CD4-positive, CD25-positive, alpha-beta regulatory T cell (primary cell): ENCODE measurements around the gene LIPC. TPM values are rescaled to one million over a fixed set of nuclear protein-coding genes. Genes with fewer than 3 reads are reported as not detected.

Experiments used
- ATAC-seq, 2 donors: fragments of 150-1000 bp; cut with Tn5 transposase; one replicate each; pipeline ENCODE4 v1.10.0; 2021; ENCODE audit warnings: low read depth in 2 of 2, moderate number of reproducible peaks in 2 of 2, moderate library complexity in 1 of 2
- DNase-seq, 3 donors: peaks; one replicate each; pipeline versions ENCODE4 v3.0.0 to v3.0.0-alpha.2; 2012 to 2022; ENCODE audit warnings: mixed read lengths in 1 of 3
- H3K27ac ChIP-seq: one replicate; pipeline ENCODE4 v1.7.0; 2013; ENCODE audit warnings: mild to moderate bottlenecking, low read length; ENCODE audit not compliant: insufficient read depth, poor library complexity, severe bottlenecking
- H3K27me3 ChIP-seq: one replicate; pipeline ENCODE4 v1.7.0; 2013; ENCODE audit warnings: low read length; ENCODE audit not compliant: control insufficient read depth, insufficient read depth
- H3K36me3 ChIP-seq: one replicate; pipeline ENCODE4 v1.7.0; 2013; ENCODE audit warnings: mild to moderate bottlenecking, low read length, moderate library complexity; ENCODE audit not compliant: control insufficient read depth, insufficient read depth
- H3K4me1 ChIP-seq: 2 replicates; pipeline ENCODE4 v1.7.0; 2013; ENCODE audit warnings: mild to moderate bottlenecking, low read length; ENCODE audit not compliant: insufficient read depth, control insufficient read depth, poor library complexity, severe bottlenecking
- H3K4me3 ChIP-seq: one replicate; pipeline ENCODE4 v1.7.0; 2013; ENCODE audit warnings: low read depth, mild to moderate bottlenecking, low read length, moderate library complexity
- H3K9me3 ChIP-seq, 2 experiments: 1 replicate in 1 of 2; 2 replicates in 1 of 2; pipeline ENCODE4 v1.7.0; 2013; ENCODE audit warnings: low read length in 2 of 2, mild to moderate bottlenecking in 1 of 2, moderate library complexity in 1 of 2; ENCODE audit not compliant: control insufficient read depth in 2 of 2
- H3K27ac Mint-ChIP-seq, 3 donors: one replicate each; pipeline ENCODE4 v1.8.0; 2020 to 2022; ENCODE audit warnings: mild to moderate bottlenecking in 3 of 3, mixed read lengths in 3 of 3, moderate library complexity in 2 of 3
- H3K27me3 Mint-ChIP-seq: one replicate; pipeline ENCODE4 v1.8.0; 2022; ENCODE audit warnings: mild to moderate bottlenecking, mixed read lengths
- H3K36me3 Mint-ChIP-seq: one replicate; pipeline ENCODE4 v1.8.0; 2020; ENCODE audit warnings: mixed read lengths
- H3K4me1 Mint-ChIP-seq, 4 donors: one replicate each; pipeline ENCODE4 v1.8.0; 2020 to 2022; ENCODE audit warnings: mixed read lengths in 4 of 4, mild to moderate bottlenecking in 1 of 4
- H3K4me3 Mint-ChIP-seq, 4 donors: one replicate each; pipeline ENCODE4 v1.8.0; 2020 to 2022; ENCODE audit warnings: mild to moderate bottlenecking in 4 of 4, mixed read lengths in 4 of 4, moderate library complexity in 3 of 4
- H3K9me3 Mint-ChIP-seq, 7 donors: one replicate each; pipeline ENCODE4 v1.8.0; 2020 to 2022; ENCODE audit warnings: mixed read lengths in 7 of 7, mild to moderate bottlenecking in 3 of 7, moderate library complexity in 2 of 7
- polyA plus RNA-seq, 4 donors: library from polyadenylated mRNA; unstranded; fragments of 300-500 nt; fragmentation: Illumina TruSeq; gene quantifications; one replicate each; pipeline ENCODE4 v1.2.3, GENCODE V29; 2021
- total RNA-seq: library from RNA; stranded (reverse); gene quantifications from one replicate; pipeline ENCODE4 v1.2.3, GENCODE V29; 2022

The LIPC gene
- total and polyA plus RNA-seq, 5 donors from 2014 or later = 0.54 to 1.7 (median 1.6) TPM

DNA sequence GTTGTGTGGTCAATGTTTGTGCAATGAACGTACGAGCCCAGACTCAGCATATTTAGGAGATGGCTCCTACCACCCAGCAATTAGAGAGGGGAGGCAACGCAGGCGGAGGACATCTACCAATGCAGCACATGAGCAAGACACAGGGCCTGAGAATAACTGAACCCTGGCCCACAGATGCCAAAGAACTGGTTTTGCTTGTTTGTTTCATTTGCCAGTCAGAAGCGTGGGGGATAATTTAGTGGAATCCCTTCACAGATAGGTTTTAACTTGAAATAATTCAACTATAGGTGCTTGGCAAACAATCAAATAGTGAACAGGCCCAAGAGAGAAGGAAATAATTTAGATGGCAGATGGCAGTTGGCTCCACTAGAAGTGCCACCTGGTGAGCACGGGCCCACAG is 54.8 kb downstream of the LIPC start:
- Histone ChIP-seq H3K4me1 (peaks cover 37% of the 10 kb centered on the region), H3K4me3 (no peak overlapping the region), H3K36me3 (no peaks in the 10 kb centered on the region), H3K27ac (no peak overlapping the region), H3K27me3 (no peaks in the 10 kb centered on the region), H3K9me3 (peaks cover 0 to 7% of the 10 kb centered on the region in 2 experiments)
- Mint-ChIP-seq H3K9me3 (peaks cover 0 to 6% (median 3%) of the 10 kb centered on the region in 7 donors), H3K4me3 (peak overlapping the region in 1 of 4 donors; percentile 51), H3K4me1 (peaks cover 11 to 52% (median 29%) of the 10 kb centered on the region in 4 donors), H3K27ac (peak overlapping the region; percentile 81 to 95 (median 86)), H3K36me3 (no peaks in the 10 kb centered on the region), H3K27me3 (no peaks in the 10 kb centered on the region)
- DNase-seq (no peak), ATAC-seq (no peak)

DNA sequence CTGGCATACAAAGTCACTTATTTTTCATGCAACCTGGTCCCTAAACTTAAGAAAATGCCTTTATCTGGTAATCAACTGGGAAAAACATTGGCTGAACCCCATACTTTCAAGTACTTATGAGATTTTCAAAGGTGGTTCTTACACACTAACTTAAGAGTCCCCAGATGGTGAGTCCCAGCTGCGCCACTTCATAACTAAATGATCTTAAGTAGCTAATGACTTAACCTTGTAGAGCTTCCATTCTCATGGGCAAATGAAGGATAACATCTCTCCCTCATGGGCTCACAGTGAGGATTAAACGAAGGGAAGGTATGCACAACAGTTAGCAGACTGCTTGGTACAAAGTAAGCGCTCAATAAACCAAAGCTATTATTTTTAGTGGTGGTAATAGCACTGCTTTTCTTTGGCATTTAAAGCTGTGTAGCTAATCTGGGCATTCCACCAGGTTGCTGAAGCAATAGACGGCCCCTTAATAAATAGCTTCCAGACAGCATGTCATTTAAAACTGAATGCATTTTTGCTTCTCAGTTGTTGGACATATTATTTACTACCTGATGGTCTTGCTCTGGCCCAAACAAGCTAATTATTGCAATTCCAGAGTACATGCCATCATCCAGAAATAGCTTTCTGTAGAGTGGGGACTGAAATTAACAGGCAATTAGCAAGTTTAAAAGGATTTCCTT is 55.4 kb downstream of the LIPC start:
- Histone ChIP-seq H3K4me3 (no peak overlapping the region), H3K9me3 (peaks cover 0 to 7% of the 10 kb centered on the region in 2 experiments), H3K36me3 (no peaks in the 10 kb centered on the region), H3K27ac (no peak overlapping the region), H3K27me3 (no peaks in the 10 kb centered on the region), H3K4me1 (peaks cover 41% of the 10 kb centered on the region)
- no peaks in the 10 kb centered on the region for H3K27me3 Mint-ChIP-seq
- DNase-seq = no peak
- H3K4me3 Mint-ChIP-seq = peak overlapping the region in 1 of 4 donors; percentile 8
- H3K36me3 Mint-ChIP-seq = no peaks in the 10 kb centered on the region
- peaks cover 11 to 52% (median 29%) of the 10 kb centered on the region in 4 donors for H3K4me1 Mint-ChIP-seq
- H3K27ac Mint-ChIP-seq = peak overlapping the region in 1 of 3 donors; percentile 86
- ATAC-seq = no peak
- H3K9me3 Mint-ChIP-seq = peaks cover 0 to 6% (median 3%) of the 10 kb centered on the region in 7 donors

DNA sequence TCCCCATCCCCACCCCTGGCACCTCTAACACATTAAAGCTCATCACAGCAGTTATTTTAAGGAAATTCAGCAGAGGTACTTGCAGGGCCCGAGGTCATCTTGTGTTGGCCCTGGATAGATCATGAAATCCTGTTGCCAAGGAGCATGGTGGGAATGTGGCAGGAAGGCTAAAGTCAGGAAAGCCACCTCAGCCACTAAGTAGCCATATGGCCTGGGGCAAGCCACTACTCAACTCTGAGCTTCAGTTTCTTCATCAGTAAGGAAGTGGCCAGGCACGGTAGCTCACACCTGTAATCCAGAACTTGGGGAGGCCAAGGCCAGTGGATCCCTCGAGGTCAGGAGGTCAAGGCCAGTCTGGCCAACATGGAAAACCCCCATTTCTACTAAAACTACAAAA is 55.9 kb downstream of the LIPC start:
- Histone ChIP-seq H3K27me3 (no peaks in the 10 kb centered on the region), H3K36me3 (no peaks in the 10 kb centered on the region), H3K9me3 (peaks cover 0 to 7% of the 10 kb centered on the region in 2 experiments), H3K4me3 (no peak overlapping the region), H3K27ac (no peak overlapping the region), H3K4me1 (peaks cover 41% of the 10 kb centered on the region)
- H3K36me3 Mint-ChIP-seq = no peaks in the 10 kb centered on the region
- no peak overlapping the region for H3K27ac Mint-ChIP-seq
- H3K27me3 Mint-ChIP-seq = no peaks in the 10 kb centered on the region
- H3K4me1 Mint-ChIP-seq = peaks cover 11 to 52% (median 29%) of the 10 kb centered on the region in 4 donors
- no peak for ATAC-seq
- DNase-seq = no peak
- peaks cover 0 to 6% (median 3%) of the 10 kb centered on the region in 7 donors for H3K9me3 Mint-ChIP-seq
- peak overlapping the region in 1 of 4 donors; percentile 8 for H3K4me3 Mint-ChIP-seq

DNA sequence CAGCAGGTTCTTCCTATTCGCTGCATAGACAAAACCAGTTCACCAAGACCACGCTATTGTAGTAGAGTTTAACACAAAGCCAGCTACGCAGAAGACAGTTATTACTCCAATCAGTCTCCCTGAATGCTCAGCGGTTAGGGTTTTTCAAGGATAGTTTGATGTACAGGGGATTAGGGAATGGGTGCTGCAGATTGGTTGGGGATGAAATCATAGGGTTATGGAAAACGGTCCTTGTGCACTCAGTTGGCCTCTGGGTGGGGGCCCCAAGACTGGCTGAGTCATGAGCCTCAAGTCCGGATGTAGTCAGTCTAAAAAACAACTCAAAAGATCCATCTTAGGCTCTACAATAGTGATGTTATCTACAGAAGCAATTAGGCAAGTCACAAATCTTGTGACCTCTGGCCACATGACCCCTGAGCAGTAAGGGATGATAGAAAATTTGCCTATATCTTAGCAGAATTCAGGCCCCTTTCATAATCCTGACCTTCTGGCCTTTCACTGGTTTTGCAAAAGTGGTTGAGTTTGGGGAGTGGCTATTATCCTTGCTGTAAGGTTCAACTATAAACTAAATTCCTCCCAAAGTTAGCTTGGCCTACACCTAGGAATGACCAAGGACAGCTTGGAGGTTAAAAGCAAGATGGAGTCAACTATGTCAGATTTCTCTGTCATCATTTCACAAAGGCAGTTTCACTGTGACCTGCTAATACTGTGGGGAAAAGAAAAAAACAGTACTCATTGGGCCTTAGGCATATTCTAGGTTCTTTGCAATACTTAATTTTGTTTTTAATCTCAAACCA is 57.7 kb downstream of the LIPC start:
- peaks cover 10 to 40% (median 20%) of the 10 kb centered on the region in 4 donors for H3K4me1 Mint-ChIP-seq
- Histone ChIP-seq H3K9me3 (peaks cover 0 to 7% of the 10 kb centered on the region in 2 experiments), H3K36me3 (no peaks in the 10 kb centered on the region), H3K4me1 (peaks cover 31% of the 10 kb centered on the region), H3K27ac (no peak overlapping the region), H3K27me3 (no peaks in the 10 kb centered on the region), H3K4me3 (no peak overlapping the region)
- ATAC-seq (no peak), DNase-seq (peak in 1 of 3 donors; percentile 30)
- H3K27me3 Mint-ChIP-seq = no peaks in the 10 kb centered on the region
- peak overlapping the region in 1 of 4 donors; percentile 33 for H3K4me3 Mint-ChIP-seq
- H3K36me3 Mint-ChIP-seq = peaks cover 3% of the 10 kb centered on the region
- H3K9me3 Mint-ChIP-seq = peaks cover 0 to 6% (median 3%) of the 10 kb centered on the region in 7 donors
- no peak overlapping the region for H3K27ac Mint-ChIP-seq

DNA sequence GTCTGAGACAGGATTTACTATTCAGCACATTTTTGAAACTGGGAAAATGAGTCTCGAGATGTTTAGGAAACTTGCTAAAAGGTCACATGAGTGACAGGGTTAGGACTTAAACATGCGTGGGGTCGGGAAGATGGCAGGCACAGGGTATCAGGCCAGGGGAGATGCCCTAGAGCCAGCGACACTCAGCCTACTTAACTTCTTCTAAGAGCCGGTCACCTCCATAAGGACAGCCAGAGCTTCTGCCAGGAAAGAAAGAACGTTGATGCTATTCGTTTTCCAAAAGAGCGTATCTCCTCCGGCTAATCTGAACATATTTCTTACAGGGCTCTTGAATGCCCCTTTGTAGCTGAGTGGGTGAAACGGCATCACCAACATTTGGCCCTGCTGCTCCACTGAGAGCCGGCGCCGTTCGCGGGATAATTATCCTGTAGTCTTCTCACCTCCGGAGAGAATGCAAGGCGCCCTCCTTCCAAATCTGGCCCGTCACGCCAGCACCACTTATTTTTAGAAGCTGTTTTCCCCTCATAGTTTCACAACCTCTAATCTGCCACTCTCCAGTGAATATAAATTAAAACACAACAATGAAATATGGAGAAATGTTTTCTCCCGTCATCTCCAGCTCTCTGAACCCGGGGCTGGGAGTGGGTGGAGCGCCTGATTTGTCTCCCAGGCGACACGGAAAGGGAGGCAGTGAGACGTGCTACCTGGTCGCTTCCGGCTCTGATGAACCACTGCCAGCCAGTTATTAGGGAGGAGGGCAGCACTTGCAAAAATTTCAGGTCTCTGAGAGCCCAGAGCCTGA is 58.5 kb downstream of the LIPC start:
- no peak overlapping the region for H3K27ac ChIP-seq
- H3K4me3 ChIP-seq = no peak overlapping the region
- DNase-seq (no peak), ATAC-seq (no peak)
- no peak overlapping the region for H3K4me3 Mint-ChIP-seq
- peaks cover 0 to 6% (median 1%) of the 10 kb centered on the region in 7 donors for H3K9me3 Mint-ChIP-seq
- peaks cover 0 to 7% of the 10 kb centered on the region in 2 experiments for H3K9me3 ChIP-seq
- peaks cover 3% of the 10 kb centered on the region for H3K36me3 Mint-ChIP-seq
- H3K4me1 ChIP-seq = peaks cover 23% of the 10 kb centered on the region
- no peaks in the 10 kb centered on the region for H3K27me3 ChIP-seq
- H3K27me3 Mint-ChIP-seq = no peaks in the 10 kb centered on the region
- peaks cover 4 to 39% (median 13%) of the 10 kb centered on the region in 4 donors for H3K4me1 Mint-ChIP-seq
- H3K27ac Mint-ChIP-seq = no peak overlapping the region
- H3K36me3 ChIP-seq = no peaks in the 10 kb centered on the region

DNA sequence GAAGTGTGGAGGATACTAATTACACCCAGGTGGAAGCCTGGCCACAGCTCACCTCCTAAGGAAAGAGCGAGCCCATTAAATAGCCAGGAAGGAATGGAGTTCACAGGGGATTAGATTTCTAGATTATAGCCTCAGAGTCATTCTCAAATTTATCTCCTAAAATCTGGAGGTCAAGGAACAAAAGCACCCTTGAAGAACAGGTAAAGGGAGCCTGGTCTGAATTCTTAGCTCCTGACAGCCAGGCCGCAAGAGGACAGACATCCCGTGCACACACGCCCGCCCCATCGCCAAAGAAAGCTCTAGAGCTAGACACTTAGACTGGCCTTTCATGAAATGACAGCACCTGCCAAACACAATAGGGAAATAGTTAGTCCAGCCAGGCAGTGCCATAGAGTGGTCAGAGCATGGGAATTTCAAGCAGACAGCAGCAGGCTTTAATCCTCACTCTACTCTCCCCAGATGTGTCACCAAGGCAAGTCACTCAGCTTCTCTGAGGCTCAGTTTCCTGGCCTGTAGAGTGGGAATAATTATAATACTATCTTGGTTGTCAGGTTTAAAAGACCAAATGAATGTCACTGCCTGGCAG is 59.2 kb downstream of the LIPC start:
- no peaks in the 10 kb centered on the region for H3K27me3 ChIP-seq
- ATAC-seq (no peak), DNase-seq (no peak)
- peaks cover 0 to 7% of the 10 kb centered on the region in 2 experiments for H3K9me3 ChIP-seq
- peaks cover 3% of the 10 kb centered on the region for H3K36me3 Mint-ChIP-seq
- no peaks in the 10 kb centered on the region for H3K27me3 Mint-ChIP-seq
- no peak overlapping the region for H3K27ac Mint-ChIP-seq
- H3K4me1 ChIP-seq = peaks cover 18% of the 10 kb centered on the region
- no peak overlapping the region for H3K27ac ChIP-seq
- H3K4me3 Mint-ChIP-seq = no peak overlapping the region
- H3K9me3 Mint-ChIP-seq = peaks cover 0 to 6% (median 0%) of the 10 kb centered on the region in 7 donors
- H3K4me3 ChIP-seq = no peak overlapping the region
- no peaks in the 10 kb centered on the region for H3K36me3 ChIP-seq
- peaks cover 4 to 39% (median 10%) of the 10 kb centered on the region in 4 donors for H3K4me1 Mint-ChIP-seq
